Effector CD4-positive, alpha-beta T cell (primary cell): ENCODE measurements around the gene TMEM174. TPM values are rescaled to one million over a fixed set of nuclear protein-coding genes. Genes with fewer than 3 reads are reported as not detected.

Experiments
- DNase-seq: peaks from one replicate; pipeline ENCODE4 v3.0.0-alpha.2; 2020
- total RNA-seq: gene quantifications from one replicate; lab custom pipeline; 2026; lab: John Stamatoyannopoulos, UW

Gene TMEM174, protein sequence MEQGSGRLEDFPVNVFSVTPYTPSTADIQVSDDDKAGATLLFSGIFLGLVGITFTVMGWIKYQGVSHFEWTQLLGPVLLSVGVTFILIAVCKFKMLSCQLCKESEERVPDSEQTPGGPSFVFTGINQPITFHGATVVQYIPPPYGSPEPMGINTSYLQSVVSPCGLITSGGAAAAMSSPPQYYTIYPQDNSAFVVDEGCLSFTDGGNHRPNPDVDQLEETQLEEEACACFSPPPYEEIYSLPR
- total RNA-seq = not detected

DNA sequence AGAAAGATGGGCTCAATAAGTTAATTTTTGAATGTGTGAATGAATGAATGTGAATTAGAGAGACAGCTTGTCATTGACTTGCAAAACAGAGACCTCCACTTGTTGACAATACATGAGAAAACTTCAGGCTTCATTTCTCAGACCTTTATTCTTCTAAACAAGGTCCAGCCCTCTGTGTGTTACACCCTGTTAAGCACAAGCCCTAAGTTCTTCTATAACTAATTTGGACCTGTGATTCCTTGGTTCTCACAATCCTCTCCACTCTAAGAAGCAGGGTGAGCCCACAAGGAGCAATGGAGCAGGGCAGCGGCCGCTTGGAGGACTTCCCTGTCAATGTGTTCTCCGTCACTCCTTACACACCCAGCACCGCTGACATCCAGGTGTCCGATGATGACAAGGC lies at the start of gene TMEM174:
TMEM174 (plus strand) TSS at position 243 of the 400 bp plus-strand sequence; CDS start at position 294, 51 bp downstream.
- DNase-seq = no peak

- no peak for DNase-seq
Measured at GRCh38 chr5:73125289-73125688, 47.7 kb upstream of the TMEM174 start.

GRCh38 chr5:73126381-73126780 lies 46.6 kb upstream of the TMEM174 start:
- DNase-seq = no peak

- DNase-seq = no peak
Measured at GRCh38 chr5:73126957-73127356, 46.0 kb upstream of the TMEM174 start.

- no peak for DNase-seq
Measured at GRCh38 chr5:73129143-73129542, 43.9 kb upstream of the TMEM174 start.

DNA sequence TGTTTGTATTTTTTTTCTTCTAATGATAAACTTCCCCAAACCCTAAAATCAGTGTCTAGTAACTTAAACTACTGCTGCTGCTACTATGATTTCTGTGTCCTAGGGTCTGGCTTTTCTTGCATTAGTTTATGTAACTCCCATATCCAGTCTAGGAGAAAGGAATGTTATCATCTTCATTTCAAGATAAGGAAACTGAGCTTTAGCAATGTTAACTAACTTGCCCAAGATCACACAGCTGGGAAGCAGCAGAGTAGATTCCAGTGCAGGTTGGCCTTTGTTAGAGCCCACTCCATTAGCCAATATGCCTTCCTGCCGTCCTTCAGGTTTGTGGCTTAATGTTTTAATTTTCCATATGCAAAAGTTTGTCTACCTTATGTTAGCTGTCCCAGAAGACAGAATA lies 42.2 kb upstream of the TMEM174 start:
- no peak for DNase-seq

- DNase-seq = no peak
Measured at GRCh38 chr5:73131711-73132425, 41.1 kb upstream of the TMEM174 start.

- no peak for DNase-seq
Measured at GRCh38 chr5:73132759-73133158, 40.2 kb upstream of the TMEM174 start.

GRCh38 chr5:73135021-73135420 lies 38.0 kb upstream of the TMEM174 start:
- no peak for DNase-seq

DNA sequence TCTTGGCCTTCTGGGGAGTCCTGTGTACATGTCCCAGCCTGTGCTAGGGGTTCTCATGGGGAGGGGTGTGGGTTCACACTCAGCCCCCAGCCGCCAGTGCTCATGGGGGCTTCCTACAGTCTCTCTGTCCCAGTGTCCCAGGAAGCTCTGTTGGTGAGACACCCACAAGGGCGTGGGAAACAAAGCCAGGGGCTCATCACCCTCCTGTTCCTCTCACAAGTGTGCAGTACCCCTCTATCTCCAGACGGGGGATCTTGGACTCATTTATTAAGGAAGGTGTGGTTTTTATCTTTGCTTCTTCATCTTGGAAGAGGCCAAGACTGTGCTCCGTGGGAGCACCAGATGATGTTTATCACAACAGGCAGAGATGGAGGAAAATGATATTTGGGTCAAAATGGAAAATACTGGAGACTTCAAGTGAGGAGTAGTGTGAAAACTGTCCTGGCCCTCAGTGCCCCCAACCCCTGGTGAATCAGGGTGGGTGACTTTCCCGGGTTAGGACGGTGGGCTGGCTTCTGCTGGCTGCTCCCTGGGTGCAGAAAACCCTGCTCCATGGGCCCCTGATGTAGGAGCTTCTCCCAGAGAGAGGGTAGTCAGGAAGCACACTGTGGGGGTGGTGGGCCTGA lies 37.5 kb upstream of the TMEM174 start:
- DNase-seq = no peak

- no peak for DNase-seq
Measured at GRCh38 chr5:73136055-73136562, 36.9 kb upstream of the TMEM174 start.

DNA sequence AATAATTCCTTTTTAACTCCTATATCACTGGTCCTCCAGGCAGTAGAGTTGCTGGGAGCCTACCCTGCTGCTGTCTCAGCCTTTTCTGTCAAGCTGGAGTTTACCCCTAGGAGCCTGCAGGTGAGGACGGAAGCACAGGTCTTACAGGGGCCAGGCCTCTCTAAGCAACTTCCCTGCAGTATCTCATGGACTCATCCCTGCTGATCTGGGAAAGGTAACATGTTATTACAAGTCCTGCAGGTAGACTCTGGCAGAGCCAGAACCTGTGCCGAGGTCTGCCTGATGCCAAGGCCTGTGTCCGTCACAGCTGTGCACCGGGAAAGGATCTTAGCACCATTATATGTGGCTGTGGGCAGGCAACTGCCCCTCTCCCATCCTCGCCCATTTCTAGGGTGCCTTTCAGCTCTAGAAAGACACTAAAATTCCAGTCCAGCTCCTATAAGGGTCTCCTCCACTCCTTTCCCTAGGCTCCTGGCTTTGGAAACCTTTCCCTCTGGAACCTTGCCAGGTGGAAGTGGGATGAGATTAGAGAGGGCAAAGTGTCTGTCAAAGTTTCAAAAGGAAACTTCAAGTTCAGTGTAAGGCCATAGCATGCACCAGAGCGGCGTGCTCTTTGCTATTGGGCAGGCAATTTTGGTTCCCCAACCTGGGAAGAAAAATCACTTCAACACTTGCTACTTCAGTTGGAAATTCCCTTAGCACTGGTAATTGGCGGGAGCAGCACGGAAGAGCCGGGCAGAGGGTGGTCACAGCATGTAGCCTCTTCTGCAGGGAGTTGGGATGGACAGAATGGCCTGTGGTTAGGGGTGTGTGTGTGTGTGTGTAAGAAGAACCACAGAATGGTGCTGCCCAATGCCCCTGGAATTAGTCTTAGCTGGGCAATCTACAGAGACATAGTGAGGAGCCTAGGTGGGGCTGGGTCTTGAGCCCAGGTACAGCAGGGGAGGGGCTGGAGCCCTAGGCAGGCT lies 35.1 kb upstream of the TMEM174 start:
- no peak for DNase-seq

GRCh38 chr5:73139485-73139884 lies 33.5 kb upstream of the TMEM174 start:
- DNase-seq = no peak

- DNase-seq = no peak
Measured at GRCh38 chr5:73140801-73141200, 32.2 kb upstream of the TMEM174 start.

DNA sequence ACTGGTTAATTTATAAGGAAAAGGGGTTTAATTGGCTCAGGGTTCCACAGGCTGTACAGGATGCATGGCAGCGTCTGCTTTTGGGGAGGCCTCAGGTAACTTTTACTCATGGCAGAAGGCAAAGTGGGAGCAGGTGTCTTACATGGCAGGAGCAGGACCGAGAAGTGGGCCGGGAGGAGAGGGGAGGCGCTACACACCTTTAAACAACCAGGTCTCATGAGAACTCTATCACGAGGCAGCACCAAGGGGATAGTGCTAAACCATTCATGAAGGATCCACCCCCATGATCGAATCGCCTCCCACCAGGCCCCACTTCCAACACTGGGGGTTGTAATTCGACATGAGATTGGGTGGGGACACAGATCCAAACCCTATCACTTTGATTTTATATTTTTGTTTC lies 31.0 kb upstream of the TMEM174 start:
- DNase-seq = no peak

- no peak for DNase-seq
Measured at GRCh38 chr5:73143716-73144115, 29.3 kb upstream of the TMEM174 start.

- no peak for DNase-seq
Measured at GRCh38 chr5:73149540-73149939, 23.5 kb upstream of the TMEM174 start.

- no peak for DNase-seq
Measured at GRCh38 chr5:73150876-73151275, 22.1 kb upstream of the TMEM174 start.

DNA sequence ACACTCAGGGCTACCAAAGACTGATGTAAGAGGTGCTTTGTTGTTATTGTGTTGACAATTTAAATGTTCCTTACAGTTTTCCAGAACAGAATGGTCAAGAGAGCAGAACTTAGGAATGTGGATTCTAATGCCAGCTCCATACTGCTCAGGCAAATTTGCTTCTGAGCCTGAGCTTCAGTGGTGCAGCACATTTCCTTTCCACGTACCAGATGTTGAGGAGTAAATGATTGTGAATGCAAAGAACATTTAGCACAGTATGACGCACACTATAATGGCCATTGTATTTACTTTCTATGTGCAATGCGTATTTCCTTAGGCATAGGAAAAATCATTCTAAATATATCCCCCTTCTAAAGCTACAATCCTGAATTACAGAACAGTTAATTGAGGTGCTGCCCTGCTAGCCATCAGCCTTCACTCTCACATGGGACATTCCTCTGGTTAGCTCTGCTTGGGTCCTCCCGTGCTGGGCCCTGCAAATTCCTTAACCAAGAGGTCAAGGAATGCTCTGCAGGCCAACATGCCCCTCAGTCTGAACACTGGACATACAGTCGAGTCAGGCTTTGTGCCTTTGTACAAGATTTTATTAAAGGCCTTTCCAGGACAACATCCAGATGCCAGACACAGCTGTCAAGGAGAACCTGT lies 21.1 kb upstream of the TMEM174 start:
- DNase-seq = no peak

GRCh38 chr5:73152411-73153388 lies 20.3 kb upstream of the TMEM174 start:
- DNase-seq = no peak

DNA sequence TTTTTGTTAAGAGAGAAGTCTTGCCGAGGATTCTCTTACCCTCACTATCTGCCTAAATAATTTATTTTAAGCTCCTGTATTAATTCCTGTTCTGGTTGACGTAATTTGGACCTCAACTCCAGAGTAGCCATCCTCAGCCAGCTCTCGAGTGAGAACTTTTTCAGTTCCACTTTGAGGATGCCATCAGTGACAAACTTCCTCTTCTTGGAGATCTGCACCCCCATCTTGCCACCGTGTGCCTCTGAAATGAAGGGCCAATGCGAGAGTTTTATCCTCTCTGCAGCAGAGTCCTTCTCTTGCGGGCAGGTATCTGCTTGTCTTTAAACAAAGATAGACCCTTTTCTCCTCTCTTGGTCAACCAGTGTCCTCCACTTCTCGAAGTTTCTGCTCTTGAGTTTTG lies 19.5 kb upstream of the TMEM174 start:
- no peak for DNase-seq
